ENCODE data around the gene DHRS13. TPM values are rescaled to one million over a fixed set of nuclear protein-coding genes. Genes with fewer than 3 reads are reported as not detected.

The DHRS13 gene
- total RNA-seq, 1 experiment from 2014 or later, result 28.5 TPM

- Mint-ChIP-seq H3K4me1 (peaks cover 15% of the 10 kb centered on the region), H3K27ac (no peak overlapping the region), H3K4me3 (no peak overlapping the region), H3K36me3 (peaks cover 35% of the 10 kb centered on the region), H3K9me3 (no peaks in the 10 kb centered on the region), H3K27me3 (ENCODE audit: low read depth) (no peaks in the 10 kb centered on the region)
- ChIA-PET POLR2A (interaction anchor here (0.5 kb wide), 1 partner anchor 283 kb away, joined by 3 read pairs; no protein-coding TSS in a partner anchor), CTCF (interaction anchor here (0.9 kb wide), 1 partner anchor 95 kb away, joined by 3 read pairs; no protein-coding TSS in a partner anchor)
- ATAC-seq (no peak), DNase-seq (ENCODE audit: low spot score) (no peak)
- no peak for TF ChIP-seq IRF2 (CRISPR knock-in tag; IDR thresholded peaks at IDR 0.05; ENCODE audit: borderline replicate concordance, low read depth)
- no peak for TF ChIP-seq IRF1 (CRISPR knock-in tag; IDR thresholded peaks at IDR 0.05)
- no peak for TF ChIP-seq GRHL2 (CRISPR knock-in tag; IDR thresholded peaks at IDR 0.05; ENCODE audit: insufficient replicate concordance, severe bottlenecking)
- no peak for TF ChIP-seq ZNF416 (CRISPR knock-in tag; IDR thresholded peaks at IDR 0.05)
- TF ChIP-seq MLX (CRISPR knock-in tag; IDR thresholded peaks at IDR 0.05), result no peak
- no peak for TF ChIP-seq CREB1 (CRISPR knock-in tag; IDR thresholded peaks at IDR 0.05)
- no peak for TF ChIP-seq JAZF1 (CRISPR knock-in tag; IDR thresholded peaks at IDR 0.05)
- no peak for TF ChIP-seq TEAD4 (CRISPR knock-in tag; IDR thresholded peaks at IDR 0.05)
- TF ChIP-seq ZNF532 (CRISPR knock-in tag; IDR thresholded peaks at IDR 0.05; ENCODE audit: borderline replicate concordance), result no peak
- TF ChIP-seq ZNF281 (CRISPR knock-in tag; IDR thresholded peaks at IDR 0.05), result no peak
Measured at GRCh38 chr17:28857905-28858800, 44.7 kb downstream of the DHRS13 start.

GRCh38 chr17:28856028-28856574 lies 46.8 kb downstream of the DHRS13 start:
- CTCF ChIA-PET, result interaction anchor here (0.6 to 1.5 kb wide), 2 partner anchors 16 to 92 kb away, joined by 3 to 5 read pairs; no protein-coding TSS in a partner anchor
- Mint-ChIP-seq H3K36me3 (peaks cover 35% of the 10 kb centered on the region), H3K4me3 (peak overlapping the region; percentile 97), H3K4me1 (peaks cover 7% of the 10 kb centered on the region), H3K9me3 (no peaks in the 10 kb centered on the region), H3K27ac (no peak overlapping the region; the same call in 1 of the 2 replicates), H3K27me3 (ENCODE audit: low read depth) (no peaks in the 10 kb centered on the region)
- POLR2A ChIA-PET, result interaction anchor here (0.9 kb wide), 1 partner anchor 137 kb away, joined by 3 read pairs; the partner anchor contains the start of gene RPL23A
- TF ChIP-seq ZBTB21 (CRISPR knock-in tag; IDR thresholded peaks at IDR 0.05; ENCODE audit: borderline replicate concordance) (no peak), JUN (CRISPR knock-in tag; IDR thresholded peaks at IDR 0.05) (no peak), NFE2L1 (CRISPR knock-in tag; IDR thresholded peaks at IDR 0.05) (no peak), FOXK1 (CRISPR knock-in tag; IDR thresholded peaks at IDR 0.05) (no peak), ATF2 (CRISPR knock-in tag; IDR thresholded peaks at IDR 0.05; ENCODE audit: borderline replicate concordance, low read depth) (no peak), JAZF1 (CRISPR knock-in tag; IDR thresholded peaks at IDR 0.05) (no peak)
- ATAC-seq, result no peak
- no peak for DNase-seq (ENCODE audit: low spot score)
